ENCODE measurements around the gene NTM.

Gene NTM

GRCh38 chr11:131810541-131810940, 440.1 kb downstream of the NTM start:
- H3K4me3 ChIP-seq (ENCODE audit: low read depth, low read length), result no peak overlapping the region
- TF ChIP-seq CTCF (IDR thresholded peaks at IDR 0.05; ENCODE audit: low read depth, low read length), result no peak

GRCh38 chr11:131811383-131811782, 441.0 kb downstream of the NTM start:
- no peak for TF ChIP-seq CTCF (IDR thresholded peaks at IDR 0.05; ENCODE audit: low read depth, low read length)
- no peak overlapping the region for H3K4me3 ChIP-seq (ENCODE audit: low read depth, low read length)

- TF ChIP-seq CTCF (IDR thresholded peaks at IDR 0.05; ENCODE audit: low read depth, low read length), result no peak
- no peak overlapping the region for H3K4me3 ChIP-seq (ENCODE audit: low read depth, low read length)
These were observed 443.7 kb downstream of the NTM start for GRCh38 chr11:131814108-131814507.

GRCh38 chr11:131815590-131815989, 445.2 kb downstream of the NTM start:
- TF ChIP-seq CTCF (IDR thresholded peaks at IDR 0.05; ENCODE audit: low read depth, low read length), result no peak
- no peak overlapping the region for H3K4me3 ChIP-seq (ENCODE audit: low read depth, low read length)

DNA sequence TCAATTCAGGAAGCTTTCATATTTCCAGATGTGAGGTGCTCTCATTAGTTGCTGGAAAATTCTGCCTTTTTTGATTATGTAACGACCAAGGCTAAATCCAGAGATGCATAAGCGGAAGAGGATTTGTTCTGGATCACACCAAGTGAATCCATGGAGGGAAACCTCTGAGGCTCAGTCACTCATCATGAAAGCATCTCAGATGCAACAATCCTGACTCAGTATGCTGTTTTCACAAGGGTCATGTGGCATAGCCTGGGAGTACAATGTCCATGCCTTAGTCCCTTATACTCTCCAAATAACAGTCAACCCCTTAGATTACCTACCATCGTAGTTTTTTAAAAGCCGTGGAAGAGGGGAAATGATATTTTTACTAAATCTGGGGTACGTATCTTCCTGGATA, 445.6 kb downstream of the NTM start:
- no peak for TF ChIP-seq CTCF (IDR thresholded peaks at IDR 0.05; ENCODE audit: low read depth, low read length)
- no peak overlapping the region for H3K4me3 ChIP-seq (ENCODE audit: low read depth, low read length)

- TF ChIP-seq CTCF (IDR thresholded peaks at IDR 0.05; ENCODE audit: low read depth, low read length), result no peak
These were observed 447.3 kb downstream of the NTM start for GRCh38 chr11:131817687-131818188.

DNA sequence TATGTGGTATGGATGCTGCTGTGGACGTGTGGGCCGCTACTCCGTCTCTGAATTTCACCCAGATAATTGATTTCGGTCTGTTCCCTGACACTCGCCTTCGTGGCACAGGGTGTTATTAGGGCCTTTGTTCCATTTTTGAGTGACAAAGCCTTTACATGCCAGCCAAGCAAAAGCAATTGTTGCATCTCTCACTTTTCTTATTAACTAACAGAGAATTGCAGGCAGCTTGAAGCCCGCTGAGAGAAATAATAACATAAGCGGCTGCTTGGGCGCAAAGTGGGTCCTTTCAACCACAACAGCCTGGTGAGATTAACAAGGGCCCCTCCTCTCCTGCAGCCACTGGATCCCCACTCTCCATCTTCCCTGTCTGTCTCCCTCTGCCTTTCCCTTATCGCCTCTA, 449.4 kb downstream of the NTM start:
- no peak overlapping the region for H3K4me3 ChIP-seq (ENCODE audit: low read depth, low read length)
- no peak for TF ChIP-seq CTCF (IDR thresholded peaks at IDR 0.05; ENCODE audit: low read depth, low read length)

More at GRCh38 chr11:131817687-131818188, 447.3 kb downstream of the NTM start:
- no peak overlapping the region for H3K4me3 ChIP-seq (ENCODE audit: low read depth, low read length)
